IPS-NIHi11 (cell line): ENCODE measurements around the gene ZNF35.
A peak's percentile ranks its signal among the peaks of the same experiment; 100 is the strongest.

Source experiments
- DNase-seq: peaks from one replicate; pipeline ENCODE4 v3.0.0; 2012; ENCODE audit warnings: mixed read lengths, low spot score

Gene ZNF35

DNA sequence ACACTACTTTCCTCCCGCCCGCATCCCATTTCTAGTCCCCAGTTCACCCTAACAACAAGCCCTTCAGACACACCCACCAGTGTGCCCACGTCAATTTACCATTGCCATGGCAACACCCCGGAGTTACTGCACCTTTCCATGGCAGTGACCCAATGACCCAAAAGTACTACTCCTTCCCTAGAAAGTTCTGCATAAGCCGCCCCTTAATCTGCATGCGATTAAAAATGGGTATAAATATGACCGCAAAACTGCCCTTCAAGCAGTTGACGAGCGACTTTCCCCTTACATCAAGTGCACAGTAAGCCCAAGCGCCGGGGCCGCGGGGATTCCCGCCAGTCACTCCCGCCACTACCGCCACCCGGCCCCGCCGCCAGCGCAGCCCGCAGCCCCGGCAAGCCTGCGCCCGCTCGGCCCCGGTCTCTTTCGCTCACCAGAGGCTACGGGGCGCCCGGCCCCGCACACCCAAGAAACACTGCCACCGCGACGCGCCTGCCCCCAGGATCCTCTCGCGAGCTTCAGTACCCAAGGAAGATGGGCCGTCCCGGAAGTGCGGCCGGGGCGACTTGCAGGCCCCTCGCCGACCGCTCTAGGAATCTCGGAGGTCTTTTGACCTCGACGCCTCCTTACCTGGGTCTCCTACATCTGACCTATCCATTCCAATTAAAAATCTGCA lies 36.7 kb downstream of the ZNF35 start:
- peak; percentile 84 for DNase-seq

DNA sequence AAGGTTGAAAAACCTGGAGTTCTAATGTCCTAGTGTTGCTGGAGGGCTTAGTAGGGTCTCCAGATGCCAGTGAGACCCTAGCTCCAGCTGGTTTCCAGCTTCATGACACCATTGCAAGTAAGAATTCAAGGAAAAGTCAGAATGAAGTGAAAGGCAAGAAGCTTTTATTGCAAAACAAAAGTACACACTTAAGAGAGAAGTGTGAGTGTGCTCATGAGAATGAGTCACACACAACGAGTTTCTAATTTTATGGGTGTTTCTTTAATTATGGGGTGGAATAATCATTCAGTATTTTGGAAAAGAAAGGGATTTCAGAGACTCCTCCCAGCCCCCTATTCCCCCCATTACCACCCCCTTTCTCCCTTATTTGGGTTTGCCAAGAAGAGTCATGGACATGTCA lies 39.4 kb downstream of the ZNF35 start:
- no peak for DNase-seq
